ENCODE measurements around the gene CPSF4L. TPM values are rescaled to one million over a fixed set of nuclear protein-coding genes. Genes with fewer than 3 reads are reported as not detected.

Gene CPSF4L
- total and polyA plus RNA-seq, 7 donors, result not detected

DNA sequence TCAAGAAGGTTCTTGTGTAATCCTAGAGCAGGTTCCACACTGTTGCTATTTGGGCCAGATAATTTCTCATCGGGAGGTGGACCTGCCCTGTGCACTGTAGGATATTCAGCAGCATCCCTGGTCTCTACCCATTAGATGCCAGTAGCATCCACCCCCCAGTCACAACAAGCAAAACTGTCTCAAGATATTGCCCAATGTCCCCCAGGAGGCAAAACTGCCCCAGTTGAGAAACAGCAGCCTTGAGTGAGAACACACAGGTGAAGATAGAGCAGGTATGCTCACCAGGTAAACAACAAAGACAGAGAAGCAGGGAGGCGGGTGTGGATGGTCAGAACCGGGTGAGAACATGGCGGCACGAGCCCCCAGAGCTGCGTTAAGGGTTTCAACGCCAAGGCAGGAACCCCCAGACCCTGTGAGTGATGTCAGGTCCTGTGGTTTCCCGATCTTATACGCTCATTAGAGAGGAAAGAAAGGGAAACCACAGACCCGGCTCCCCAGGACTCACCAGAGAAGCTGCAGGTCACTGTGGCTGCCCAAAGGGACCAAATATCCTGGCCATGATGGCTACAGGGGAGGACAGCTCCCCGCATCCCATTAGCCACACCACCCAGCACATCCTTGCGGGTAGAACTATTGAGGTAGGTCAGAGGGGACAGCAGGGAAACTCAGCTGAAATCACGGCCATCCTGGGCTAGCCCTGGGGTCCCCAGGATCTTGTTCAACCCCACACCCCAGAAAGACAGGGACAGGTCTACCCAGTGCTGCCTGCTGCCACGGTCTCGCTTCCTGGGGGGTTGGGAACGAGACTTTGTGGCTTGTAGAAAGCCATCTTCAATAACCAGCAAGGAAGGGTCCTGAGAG is 28.9 kb upstream of the CPSF4L start:
- no peak for DNase-seq
- no peak for ATAC-seq
- H3K27ac ChIP-seq, result peak overlapping the region; percentile 77
- WGBS, 3 donors, result 74 to 83% (median 80%) methylated on average over 16 of the region's 16 CpGs
- TF ChIP-seq, protein P1, sequence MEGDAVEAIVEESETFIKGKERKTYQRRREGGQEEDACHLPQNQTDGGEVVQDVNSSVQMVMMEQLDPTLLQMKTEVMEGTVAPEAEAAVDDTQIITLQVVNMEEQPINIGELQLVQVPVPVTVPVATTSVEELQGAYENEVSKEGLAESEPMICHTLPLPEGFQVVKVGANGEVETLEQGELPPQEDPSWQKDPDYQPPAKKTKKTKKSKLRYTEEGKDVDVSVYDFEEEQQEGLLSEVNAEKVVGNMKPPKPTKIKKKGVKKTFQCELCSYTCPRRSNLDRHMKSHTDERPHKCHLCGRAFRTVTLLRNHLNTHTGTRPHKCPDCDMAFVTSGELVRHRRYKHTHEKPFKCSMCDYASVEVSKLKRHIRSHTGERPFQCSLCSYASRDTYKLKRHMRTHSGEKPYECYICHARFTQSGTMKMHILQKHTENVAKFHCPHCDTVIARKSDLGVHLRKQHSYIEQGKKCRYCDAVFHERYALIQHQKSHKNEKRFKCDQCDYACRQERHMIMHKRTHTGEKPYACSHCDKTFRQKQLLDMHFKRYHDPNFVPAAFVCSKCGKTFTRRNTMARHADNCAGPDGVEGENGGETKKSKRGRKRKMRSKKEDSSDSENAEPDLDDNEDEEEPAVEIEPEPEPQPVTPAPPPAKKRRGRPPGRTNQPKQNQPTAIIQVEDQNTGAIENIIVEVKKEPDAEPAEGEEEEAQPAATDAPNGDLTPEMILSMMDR (IDR thresholded peaks at IDR 0.05), result no peak
- H3K36me3 ChIP-seq (ENCODE audit: insufficient read depth in 1 of 2, low read depth in 1 of 2), result peaks cover 0 to 5% of the 10 kb centered on the region in 2 donors
- H3K9me3 ChIP-seq, result no peaks in the 10 kb centered on the region
- H3K27me3 ChIP-seq (ENCODE audit: insufficient read depth in 3 of 3, low read length in 2 of 3), result no peaks in the 10 kb centered on the region
- no peak overlapping the region for H3K4me3 ChIP-seq
- H3K4me1 ChIP-seq, result peaks cover 34% of the 10 kb centered on the region
- intact Hi-C loops (cut with DNase I), result no loop called here

DNA sequence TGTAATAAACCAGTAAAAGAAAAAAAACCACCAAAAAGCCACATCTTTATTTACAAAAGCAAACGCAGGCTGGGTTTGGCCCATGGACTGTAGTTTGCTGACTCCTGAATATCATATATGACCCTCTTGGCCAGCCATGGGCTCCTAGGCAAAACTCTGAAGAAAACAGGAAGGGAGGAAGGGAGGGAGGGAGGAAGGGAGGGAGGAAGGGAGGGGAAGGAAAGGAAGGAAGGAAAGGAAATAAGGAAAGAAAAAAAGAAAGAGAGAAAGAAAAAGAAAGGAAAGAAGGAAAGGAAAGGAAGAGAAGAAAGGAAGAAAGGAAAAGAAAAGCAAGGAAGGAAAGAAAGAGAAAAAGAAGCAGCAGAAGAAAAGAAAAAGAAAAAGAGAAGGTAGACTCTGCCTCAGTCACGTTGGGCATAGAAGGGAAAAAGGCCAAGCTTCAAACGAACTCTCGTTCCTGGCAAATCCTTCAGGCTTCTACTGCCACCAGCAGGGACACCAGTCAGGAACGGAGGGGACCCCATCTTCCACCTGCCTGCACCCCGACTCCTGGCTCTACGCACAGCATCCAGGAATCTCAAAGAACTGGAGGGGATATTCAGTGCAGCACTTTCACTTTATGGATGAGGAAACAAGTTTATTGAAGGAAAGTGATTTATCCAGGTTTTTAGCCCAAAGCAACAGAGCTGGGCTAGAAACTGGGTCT is 28.0 kb upstream of the CPSF4L start:
- DNase-seq, result no peak
- no peak overlapping the region for H3K4me3 ChIP-seq

DNA sequence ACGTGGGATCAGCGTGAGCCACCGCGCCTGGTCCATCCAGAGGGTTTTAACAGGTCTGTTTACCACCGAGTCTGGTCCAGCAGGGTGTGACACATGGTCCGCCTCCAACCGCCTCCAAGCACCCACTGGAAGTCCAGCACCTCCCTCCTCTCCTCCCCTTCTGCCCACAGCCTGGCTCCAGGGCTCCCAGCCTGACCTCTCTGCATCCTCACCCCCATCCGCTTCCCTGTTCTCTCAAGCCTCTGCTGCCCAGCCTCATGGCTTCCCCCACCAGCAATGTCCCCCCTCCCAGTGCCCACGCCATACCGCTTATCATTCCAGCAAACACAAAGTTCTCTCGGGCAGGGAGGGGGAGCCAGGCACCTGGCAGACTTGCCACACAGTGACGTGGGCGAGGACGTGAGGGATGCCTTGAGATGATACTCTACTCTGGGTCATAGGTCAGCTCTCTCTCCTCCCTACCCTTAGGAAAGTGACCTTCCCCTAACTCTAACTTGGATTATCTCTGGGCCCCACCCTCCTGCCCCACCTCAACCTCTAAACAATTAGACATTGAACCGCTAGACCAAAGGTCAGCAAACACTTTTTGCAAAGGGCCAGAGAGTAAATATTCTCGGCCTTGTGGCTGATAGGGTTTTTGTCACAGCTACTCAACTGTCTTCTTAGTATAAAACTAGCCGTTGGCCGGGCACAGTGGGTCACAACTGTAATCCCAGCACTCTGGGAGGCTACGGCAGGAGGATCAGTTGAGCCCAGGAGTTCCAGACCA is 27.0 kb upstream of the CPSF4L start:
- Histone ChIP-seq H3K27ac (peak overlapping the region; percentile 11), H3K4me3 (no peak overlapping the region), H3K4me1 (peaks cover 32% of the 10 kb centered on the region), H3K9me3 (no peaks in the 10 kb centered on the region), H3K36me3 (ENCODE audit: insufficient read depth in 1 of 2, low read depth in 1 of 2) (peaks cover 0 to 16% of the 10 kb centered on the region in 2 donors), H3K27me3 (ENCODE audit: insufficient read depth in 3 of 3, low read length in 2 of 3) (no peaks in the 10 kb centered on the region)
- peak in 1 of 2 donors; percentile 61 for DNase-seq
- 54 to 68% (median 59%) methylated on average over 19 of the region's 19 CpGs for WGBS, 3 donors
- TF ChIP-seq, protein P1 (IDR thresholded peaks at IDR 0.05), result no peak
- peak in 1 of 4 donors; percentile 3 for ATAC-seq
- intact Hi-C loops (cut with DNase I), result no loop called here

More for the DNA sequence above, 28.0 kb upstream of the CPSF4L start:
- WGBS, 3 donors, result 41 to 60% (median 53%) methylated on average over 7 of the region's 7 CpGs
- Histone ChIP-seq H3K4me1 (peaks cover 34% of the 10 kb centered on the region), H3K27me3 (ENCODE audit: insufficient read depth in 3 of 3, low read length in 2 of 3) (no peaks in the 10 kb centered on the region), H3K9me3 (no peaks in the 10 kb centered on the region), H3K27ac (peak overlapping the region; percentile 42), H3K36me3 (ENCODE audit: insufficient read depth in 1 of 2, low read depth in 1 of 2) (peaks cover 0 to 15% of the 10 kb centered on the region in 2 donors)
- ATAC-seq, result no peak
- TF ChIP-seq, protein P1 (IDR thresholded peaks at IDR 0.05), result no peak
- intact Hi-C loops (cut with DNase I), result no loop called here

DNA sequence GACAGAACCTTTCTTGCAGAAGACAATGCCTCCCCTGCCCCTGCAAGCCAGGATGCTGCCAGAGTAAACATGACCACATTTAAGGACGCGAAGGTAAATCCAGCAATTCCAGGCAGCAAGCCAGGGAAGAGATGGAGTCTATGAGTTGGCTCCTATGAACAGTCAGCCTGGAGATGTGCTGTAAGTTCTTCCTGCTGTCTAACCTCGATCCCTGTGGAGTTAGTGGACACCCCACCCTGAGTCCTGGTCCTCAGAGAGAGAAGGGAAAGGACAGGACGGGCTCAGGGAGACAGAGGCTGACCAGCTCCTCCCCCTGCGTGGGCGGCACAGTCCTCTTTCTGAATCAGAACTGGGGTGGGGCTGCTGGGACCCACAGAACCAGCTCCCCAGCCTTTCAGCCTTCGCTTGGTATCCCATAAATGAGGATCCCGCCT is 25.2 kb upstream of the CPSF4L start:
- WGBS, 3 donors, result 57 to 67% (median 59%) methylated on average over 8 of the region's 8 CpGs

More for the DNA sequence above, 25.2 kb upstream of the CPSF4L start:
- peaks cover 0 to 16% of the 10 kb centered on the region in 2 donors for H3K36me3 ChIP-seq (ENCODE audit: insufficient read depth in 1 of 2, low read depth in 1 of 2)
- no peak overlapping the region for H3K4me3 ChIP-seq
- H3K27ac ChIP-seq, result no peak overlapping the region
- intact Hi-C loops (cut with DNase I), result no loop called here
- ATAC-seq (no peak), DNase-seq (peak in 1 of 2 donors; percentile 47)
- no peaks in the 10 kb centered on the region for H3K27me3 ChIP-seq (ENCODE audit: insufficient read depth in 3 of 3, low read length in 2 of 3)
- TF ChIP-seq, protein P1 (IDR thresholded peaks at IDR 0.05), result no peak
- peaks cover 15% of the 10 kb centered on the region for H3K4me1 ChIP-seq
- H3K9me3 ChIP-seq, result no peaks in the 10 kb centered on the region

Measured in psoas muscle (tissue), 8 donors.